ENCODE data around the gene ZNF407. TPM values are rescaled to one million over a fixed set of nuclear protein-coding genes. Genes with fewer than 3 reads are reported as not detected.

ZNF407 gene
- total and polyA plus RNA-seq, 4 donors: 1.3 to 21.1 (median 9.5) TPM

DNA sequence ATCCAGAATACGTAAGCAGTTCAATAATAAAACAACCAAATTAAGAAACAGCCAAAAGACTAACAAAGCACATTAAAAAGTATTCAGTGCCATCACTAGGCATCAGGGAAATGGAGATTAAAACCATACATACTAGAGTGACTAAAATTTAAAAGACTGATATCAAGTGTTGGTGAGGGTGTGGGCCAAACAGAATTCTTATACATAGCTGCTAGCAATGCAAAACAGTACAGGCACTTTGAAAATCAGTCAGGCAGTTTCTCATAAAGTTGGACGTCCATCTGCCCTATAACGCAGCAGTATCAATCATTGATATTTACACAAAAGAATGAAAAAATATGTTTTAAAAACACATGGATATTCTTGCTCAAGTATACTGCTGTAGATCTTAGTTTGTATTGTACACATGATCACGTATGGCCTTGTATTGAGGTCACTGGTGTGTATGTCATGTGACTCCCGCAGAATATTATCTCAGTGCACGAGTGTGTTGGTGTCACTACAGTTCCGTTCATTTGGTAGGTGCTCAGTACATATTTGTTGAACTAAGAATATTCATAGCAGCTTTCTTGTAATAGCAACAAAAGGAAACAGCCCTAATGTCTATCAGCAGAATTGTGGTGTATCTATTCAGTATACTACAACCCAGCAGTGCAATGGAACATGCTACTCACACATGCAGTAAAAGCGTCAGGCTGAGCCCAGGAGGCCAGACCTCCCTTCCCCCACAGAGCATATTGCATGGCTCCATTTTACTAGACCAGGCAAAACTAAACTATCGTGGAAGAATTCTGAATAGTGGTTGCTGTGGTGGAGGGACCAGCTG is 28.6 kb downstream of the ZNF407 start:
- DNase-seq (no peak), ATAC-seq (ENCODE audit: low FRiP score) (no peak)
- no peaks in the 10 kb centered on the region for H3K27me3 ChIP-seq (ENCODE audit: control insufficient read depth in 1 of 2, insufficient read depth in 2 of 2, low read length in 1 of 2)
- WGBS, 2 donors: 72 to 74% methylated on average over 9 of the region's 9 CpGs
- H3K4me3 ChIP-seq (ENCODE audit: low read length in 2 of 2): no peak overlapping the region
- H3K9me3 ChIP-seq (ENCODE audit: control insufficient read depth, low read length): no peaks in the 10 kb centered on the region
- no peaks in the 10 kb centered on the region for H3K4me1 ChIP-seq (ENCODE audit: control insufficient read depth in 1 of 2, insufficient read depth in 2 of 2, low read length in 2 of 2)
- intact Hi-C loops (cut with DNase I): no loop called here
- H3K36me3 ChIP-seq (ENCODE audit: control insufficient read depth in 1 of 2, insufficient read depth in 2 of 2, low read length in 1 of 2): peaks cover 2% of the 10 kb centered on the region in 2 donors
- no peak overlapping the region for H3K27ac ChIP-seq (ENCODE audit: low read depth in 1 of 2, low read length in 2 of 2)

DNA sequence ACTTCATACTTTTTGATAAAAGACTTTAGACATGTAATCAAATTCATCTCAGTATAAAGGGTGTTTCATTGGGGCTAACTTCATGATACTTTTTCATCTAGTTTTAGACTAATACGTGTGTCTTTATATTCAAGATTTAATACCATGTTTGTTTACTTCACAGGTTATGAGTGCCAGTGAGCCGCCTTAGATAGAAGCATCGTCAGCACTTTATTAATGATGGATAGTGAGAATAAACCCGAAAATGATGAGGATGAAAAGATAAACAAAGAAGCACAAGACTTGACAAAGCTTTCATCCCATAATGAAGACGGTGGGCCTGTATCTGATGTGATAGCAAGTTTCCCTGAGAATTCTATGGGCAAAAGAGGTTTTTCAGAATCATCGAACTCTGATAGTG is 33.1 kb downstream of the ZNF407 start:
- Histone ChIP-seq H3K36me3 (ENCODE audit: control insufficient read depth in 1 of 2, insufficient read depth in 2 of 2, low read length in 1 of 2) (peaks cover 2 to 7% of the 10 kb centered on the region in 2 donors), H3K27me3 (ENCODE audit: control insufficient read depth in 1 of 2, insufficient read depth in 2 of 2, low read length in 1 of 2) (no peaks in the 10 kb centered on the region), H3K4me3 (ENCODE audit: low read length in 2 of 2) (no peak overlapping the region), H3K27ac (ENCODE audit: low read depth in 1 of 2, low read length in 2 of 2) (no peak overlapping the region), H3K4me1 (ENCODE audit: control insufficient read depth in 1 of 2, insufficient read depth in 2 of 2, low read length in 2 of 2) (no peaks in the 10 kb centered on the region), H3K9me3 (ENCODE audit: control insufficient read depth, low read length) (peaks cover 2% of the 10 kb centered on the region)
- intact Hi-C loops (cut with DNase I): no loop called here
- no peak for DNase-seq
- ATAC-seq (ENCODE audit: low FRiP score): no peak
- WGBS, 2 donors: 90 to 92% methylated on average over 6 of the region's 6 CpGs

DNA sequence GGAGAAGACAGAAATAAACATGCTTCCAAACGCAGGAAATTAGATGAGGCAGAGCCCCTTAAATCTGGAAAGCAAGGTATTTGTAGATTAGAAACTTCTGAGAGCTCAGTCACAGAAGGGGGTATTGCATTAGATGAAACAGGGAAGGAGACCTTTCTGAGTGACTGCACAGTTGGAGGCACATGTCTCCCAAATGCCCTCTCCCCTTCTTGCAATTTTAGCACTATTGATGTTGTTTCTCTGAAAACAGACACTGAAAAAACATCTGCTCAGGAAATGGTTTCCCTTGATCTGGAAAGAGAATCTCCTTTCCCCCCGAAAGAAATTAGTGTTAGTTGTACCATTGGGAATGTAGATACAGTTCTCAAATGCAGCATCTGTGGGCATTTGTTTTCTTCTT is 33.5 kb downstream of the ZNF407 start:
- ATAC-seq (ENCODE audit: low FRiP score) (no peak), DNase-seq (no peak)
- Histone ChIP-seq H3K4me3 (ENCODE audit: low read length in 2 of 2) (no peak overlapping the region), H3K27ac (ENCODE audit: low read depth in 1 of 2, low read length in 2 of 2) (no peak overlapping the region), H3K9me3 (ENCODE audit: control insufficient read depth, low read length) (peaks cover 2% of the 10 kb centered on the region), H3K4me1 (ENCODE audit: control insufficient read depth in 1 of 2, insufficient read depth in 2 of 2, low read length in 2 of 2) (no peaks in the 10 kb centered on the region), H3K27me3 (ENCODE audit: control insufficient read depth in 1 of 2, insufficient read depth in 2 of 2, low read length in 1 of 2) (no peaks in the 10 kb centered on the region), H3K36me3 (ENCODE audit: control insufficient read depth in 1 of 2, insufficient read depth in 2 of 2, low read length in 1 of 2) (peaks cover 2 to 7% of the 10 kb centered on the region in 2 donors)
- intact Hi-C loops (cut with DNase I): no loop called here
- 61 to 81% methylated on average over 2 of the region's 2 CpGs for WGBS, 2 donors

DNA sequence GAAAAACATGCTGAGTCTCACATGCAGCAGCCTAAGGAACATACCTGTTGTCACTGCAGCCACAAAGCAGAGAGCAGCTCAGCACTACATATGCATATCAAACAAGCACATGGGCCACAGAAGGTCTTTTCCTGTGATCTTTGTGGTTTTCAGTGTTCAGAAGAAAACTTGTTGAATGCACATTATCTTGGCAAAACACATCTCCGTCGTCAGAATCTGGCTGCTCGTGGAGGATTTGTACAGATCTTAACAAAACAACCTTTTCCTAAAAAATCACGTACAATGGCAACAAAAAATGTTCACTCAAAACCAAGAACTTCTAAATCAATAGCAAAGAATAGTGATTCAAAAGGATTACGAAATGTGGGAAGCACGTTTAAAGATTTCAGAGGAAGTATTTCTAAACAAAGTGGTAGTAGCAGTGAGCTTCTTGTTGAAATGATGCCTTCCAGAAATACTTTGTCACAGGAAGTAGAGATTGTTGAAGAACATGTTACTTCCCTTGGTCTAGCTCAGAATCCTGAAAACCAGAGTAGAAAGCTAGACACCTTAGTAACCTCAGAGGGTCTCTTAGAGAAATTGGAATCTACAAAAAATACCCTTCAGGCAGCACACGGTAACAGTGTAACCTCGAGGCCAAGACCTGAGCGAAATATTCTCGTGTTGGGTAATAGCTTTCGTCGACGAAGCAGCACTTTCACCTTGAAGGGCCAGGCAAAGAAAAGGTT is 34.1 kb downstream of the ZNF407 start:
- ATAC-seq (ENCODE audit: low FRiP score) (no peak), DNase-seq (no peak)
- Histone ChIP-seq H3K27ac (ENCODE audit: low read depth in 1 of 2, low read length in 2 of 2) (no peak overlapping the region), H3K4me1 (ENCODE audit: control insufficient read depth in 1 of 2, insufficient read depth in 2 of 2, low read length in 2 of 2) (no peaks in the 10 kb centered on the region), H3K36me3 (ENCODE audit: control insufficient read depth in 1 of 2, insufficient read depth in 2 of 2, low read length in 1 of 2) (peaks cover 2 to 7% of the 10 kb centered on the region in 2 donors), H3K27me3 (ENCODE audit: control insufficient read depth in 1 of 2, insufficient read depth in 2 of 2, low read length in 1 of 2) (no peaks in the 10 kb centered on the region), H3K9me3 (ENCODE audit: control insufficient read depth, low read length) (peaks cover 2% of the 10 kb centered on the region), H3K4me3 (ENCODE audit: low read length in 2 of 2) (no peak overlapping the region)
- 68 to 71% methylated on average over 13 of the region's 13 CpGs for WGBS, 2 donors
- intact Hi-C loops (cut with DNase I): no loop called here

DNA sequence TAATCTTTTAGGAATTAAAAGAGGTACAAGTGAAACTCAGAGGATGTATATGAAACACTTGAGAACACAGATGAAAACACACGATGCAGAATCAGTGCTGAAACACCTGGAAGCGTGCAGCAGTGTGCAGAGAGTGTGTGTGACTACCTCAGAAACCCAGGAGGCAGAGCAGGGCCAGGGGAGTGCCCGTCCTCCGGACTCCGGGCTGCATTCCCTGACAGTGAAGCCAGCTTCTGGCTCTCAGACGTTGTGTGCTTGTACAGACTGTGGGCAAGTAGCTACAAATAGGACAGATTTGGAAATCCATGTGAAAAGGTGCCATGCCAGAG is 34.6 kb downstream of the ZNF407 start:
- Histone ChIP-seq H3K4me1 (ENCODE audit: control insufficient read depth in 1 of 2, insufficient read depth in 2 of 2, low read length in 2 of 2) (no peaks in the 10 kb centered on the region), H3K9me3 (ENCODE audit: control insufficient read depth, low read length) (peaks cover 2% of the 10 kb centered on the region), H3K27ac (ENCODE audit: low read depth in 1 of 2, low read length in 2 of 2) (no peak overlapping the region), H3K27me3 (ENCODE audit: control insufficient read depth in 1 of 2, insufficient read depth in 2 of 2, low read length in 1 of 2) (no peaks in the 10 kb centered on the region), H3K4me3 (ENCODE audit: low read length in 2 of 2) (no peak overlapping the region), H3K36me3 (ENCODE audit: control insufficient read depth in 1 of 2, insufficient read depth in 2 of 2, low read length in 1 of 2) (peaks cover 2 to 7% of the 10 kb centered on the region in 2 donors)
- DNase-seq (no peak), ATAC-seq (ENCODE audit: low FRiP score) (no peak)
- intact Hi-C loops (cut with DNase I): no loop called here
- 91 to 94% methylated on average over 6 of the region's 6 CpGs for WGBS, 2 donors

DNA sequence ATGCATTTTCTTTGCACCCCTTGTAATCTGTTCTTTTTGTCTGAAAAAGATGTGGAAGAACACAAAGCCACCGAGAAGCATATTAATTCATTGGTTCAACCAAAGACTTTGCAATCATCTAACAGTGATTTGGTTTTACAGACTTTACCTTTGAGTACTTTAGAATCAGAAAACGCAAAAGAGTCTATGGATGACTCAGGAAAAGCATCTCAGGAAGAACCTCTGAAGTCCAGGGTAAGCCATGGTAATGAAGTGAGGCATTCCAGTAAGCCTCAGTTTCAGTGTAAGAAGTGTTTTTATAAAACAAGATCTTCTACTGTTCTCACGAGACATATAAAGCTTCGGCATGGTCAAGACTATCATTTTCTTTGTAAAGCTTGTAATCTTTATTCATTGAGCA is 35.2 kb downstream of the ZNF407 start:
- Histone ChIP-seq H3K4me1 (ENCODE audit: control insufficient read depth in 1 of 2, insufficient read depth in 2 of 2, low read length in 2 of 2) (no peaks in the 10 kb centered on the region), H3K4me3 (ENCODE audit: low read length in 2 of 2) (no peak overlapping the region), H3K9me3 (ENCODE audit: control insufficient read depth, low read length) (peaks cover 2% of the 10 kb centered on the region), H3K36me3 (ENCODE audit: control insufficient read depth in 1 of 2, insufficient read depth in 2 of 2, low read length in 1 of 2) (peaks cover 2 to 7% of the 10 kb centered on the region in 2 donors), H3K27ac (ENCODE audit: low read depth in 1 of 2, low read length in 2 of 2) (no peak overlapping the region), H3K27me3 (ENCODE audit: control insufficient read depth in 1 of 2, insufficient read depth in 2 of 2, low read length in 1 of 2) (no peaks in the 10 kb centered on the region)
- 92 to 96% methylated on average over 4 of the region's 4 CpGs for WGBS, 2 donors
- DNase-seq (no peak), ATAC-seq (ENCODE audit: low FRiP score) (no peak)
- intact Hi-C loops (cut with DNase I): no loop called here

DNA sequence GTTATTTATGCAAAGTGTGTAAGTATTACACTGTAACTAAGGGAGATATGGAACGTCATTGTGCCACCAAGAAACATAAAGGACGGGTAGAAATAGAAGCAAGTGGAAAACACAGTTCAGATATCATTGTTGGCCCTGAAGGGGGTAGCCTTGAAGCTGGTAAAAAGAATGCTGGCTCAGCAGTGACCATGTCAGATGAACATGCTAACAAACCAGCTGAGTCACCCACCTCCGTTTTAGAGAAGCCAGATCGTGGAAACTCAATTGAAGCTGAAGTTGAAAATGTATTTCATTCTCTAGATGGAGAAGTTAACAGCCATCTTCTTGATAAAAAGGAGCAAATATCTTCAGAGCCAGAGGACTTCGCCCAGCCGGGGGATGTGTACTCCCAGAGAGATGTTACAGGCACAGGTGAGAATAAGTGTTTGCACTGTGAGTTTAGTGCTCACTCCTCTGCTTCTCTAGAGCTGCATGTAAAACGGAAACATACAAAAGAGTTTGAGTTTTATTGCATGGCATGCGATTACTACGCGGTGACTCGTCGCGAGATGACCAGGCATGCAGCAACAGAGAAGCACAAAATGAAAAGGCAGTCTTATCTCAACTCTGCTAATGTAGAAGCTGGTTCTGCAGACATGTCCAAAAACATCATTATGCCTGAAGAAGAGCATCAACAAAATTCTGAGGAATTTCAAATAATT is 36.1 kb downstream of the ZNF407 start:
- Histone ChIP-seq H3K36me3 (ENCODE audit: control insufficient read depth in 1 of 2, insufficient read depth in 2 of 2, low read length in 1 of 2) (peaks cover 2 to 7% of the 10 kb centered on the region in 2 donors), H3K9me3 (ENCODE audit: control insufficient read depth, low read length) (peaks cover 2% of the 10 kb centered on the region), H3K4me3 (ENCODE audit: low read length in 2 of 2) (no peak overlapping the region), H3K27ac (ENCODE audit: low read depth in 1 of 2, low read length in 2 of 2) (no peak overlapping the region), H3K4me1 (ENCODE audit: control insufficient read depth in 1 of 2, insufficient read depth in 2 of 2, low read length in 2 of 2) (no peaks in the 10 kb centered on the region), H3K27me3 (ENCODE audit: control insufficient read depth in 1 of 2, insufficient read depth in 2 of 2, low read length in 1 of 2) (no peaks in the 10 kb centered on the region)
- 93 to 94% methylated on average over 13 of the region's 13 CpGs for WGBS, 2 donors
- ATAC-seq (ENCODE audit: low FRiP score) (no peak), DNase-seq (no peak)
- intact Hi-C loops (cut with DNase I): no loop called here

DNA sequence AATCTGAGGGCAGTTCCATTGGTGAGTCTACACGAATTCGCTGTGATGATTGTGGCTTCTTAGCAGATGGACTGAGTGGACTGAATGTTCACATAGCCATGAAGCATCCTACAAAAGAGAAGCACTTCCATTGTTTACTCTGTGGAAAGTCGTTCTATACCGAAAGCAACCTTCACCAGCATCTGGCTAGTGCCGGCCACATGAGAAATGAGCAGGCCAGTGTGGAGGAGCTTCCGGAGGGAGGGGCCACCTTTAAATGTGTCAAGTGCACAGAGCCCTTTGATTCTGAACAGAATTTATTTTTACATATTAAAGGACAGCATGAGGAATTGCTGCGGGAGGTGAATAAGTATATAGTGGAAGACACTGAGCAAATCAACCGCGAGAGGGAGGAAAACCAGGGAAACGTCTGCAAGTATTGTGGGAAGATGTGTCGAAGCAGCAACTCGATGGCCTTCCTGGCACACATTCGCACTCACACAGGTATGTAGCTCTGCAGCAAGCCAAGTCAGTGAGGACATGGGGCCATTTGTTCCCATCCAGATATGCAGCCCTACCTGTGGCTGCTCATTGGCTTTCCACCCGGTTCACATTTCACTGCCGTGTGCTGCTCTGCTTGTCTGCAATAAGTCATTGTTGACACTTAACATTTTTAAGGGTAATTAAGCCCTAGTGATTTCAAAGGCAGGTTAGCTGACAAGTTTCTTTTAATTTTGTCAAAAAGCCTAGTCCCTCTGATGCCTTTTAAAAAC is 37.7 kb downstream of the ZNF407 start:
- Histone ChIP-seq H3K4me3 (ENCODE audit: low read length in 2 of 2) (no peak overlapping the region), H3K36me3 (ENCODE audit: control insufficient read depth in 1 of 2, insufficient read depth in 2 of 2, low read length in 1 of 2) (peaks cover 2 to 7% of the 10 kb centered on the region in 2 donors), H3K9me3 (ENCODE audit: control insufficient read depth, low read length) (peaks cover 2% of the 10 kb centered on the region), H3K27me3 (ENCODE audit: control insufficient read depth in 1 of 2, insufficient read depth in 2 of 2, low read length in 1 of 2) (no peaks in the 10 kb centered on the region), H3K27ac (ENCODE audit: low read depth in 1 of 2, low read length in 2 of 2) (no peak overlapping the region), H3K4me1 (ENCODE audit: control insufficient read depth in 1 of 2, insufficient read depth in 2 of 2, low read length in 2 of 2) (no peaks in the 10 kb centered on the region)
- intact Hi-C loops (cut with DNase I): no loop called here
- DNase-seq: no peak
- WGBS, 2 donors: 86 to 89% methylated on average over 15 of the region's 15 CpGs
- ATAC-seq (ENCODE audit: low FRiP score): no peak

Measured in aorta (tissue), 5 donors.